Right atrium auricular region (tissue), 2 donors: Measurements from ENCODE around the gene PRLR. TPM values are rescaled to one million over a fixed set of nuclear protein-coding genes. Genes with fewer than 3 reads are reported as not detected.

Source experiments
- DNase-seq: peaks from one replicate; pipeline ENCODE4 v3.0.0-alpha.2; 2019; ENCODE audit warnings: low spot score
- H3K27ac ChIP-seq, 2 donors: fragments of 200-600 bp; sonication (generic); 1 replicate in 1 of 2; 2 replicates in 1 of 2; pipeline ENCODE4 v1.5.1; 2016 to 2019
- H3K27me3 ChIP-seq, 2 donors: fragments of 200-600 bp; sonication (generic); one replicate each; pipeline versions ENCODE4 v1.5.1 to v1.6.0; 2017 to 2019
- H3K36me3 ChIP-seq: fragments of 200-600 bp; sonication (generic); one replicate; pipeline ENCODE4 v1.5.1; 2016
- H3K4me1 ChIP-seq, 2 donors: fragments of 200-600 bp; sonication (generic); one replicate each; pipeline versions ENCODE4 v1.5.1 to v1.6.0; 2017 to 2019
- H3K4me3 ChIP-seq, 2 donors: fragments of 200-600 bp; sonication (generic); 1 replicate in 1 of 2; 2 replicates in 1 of 2; pipeline ENCODE4 v1.5.1; 2017 to 2019; ENCODE audit warnings: mild to moderate bottlenecking in 1 of 2, moderate library complexity in 1 of 2
- H3K9me3 ChIP-seq, 2 donors: fragments of 200-600 bp; sonication (generic); one replicate each; pipeline ENCODE4 v1.5.1; 2019
- CTCF ChIP-seq, 2 donors: fragments of 200-600 bp; sonication (generic); IDR thresholded peaks; one replicate each; pipeline ENCODE4 v1.5.1; 2019; ENCODE audit warnings: antibody characterized with exemption in 2 of 2
- total RNA-seq, 2 donors: library from RNA; depleted of rRNA; stranded (reverse); fragments of >200 nt; gene quantifications; one replicate each; pipeline ENCODE4 v1.1.0, GENCODE V29; 2016

PRLR gene
- total RNA-seq, 2 donors from 2014 or later = 0.15 to 0.31 TPM

DNA sequence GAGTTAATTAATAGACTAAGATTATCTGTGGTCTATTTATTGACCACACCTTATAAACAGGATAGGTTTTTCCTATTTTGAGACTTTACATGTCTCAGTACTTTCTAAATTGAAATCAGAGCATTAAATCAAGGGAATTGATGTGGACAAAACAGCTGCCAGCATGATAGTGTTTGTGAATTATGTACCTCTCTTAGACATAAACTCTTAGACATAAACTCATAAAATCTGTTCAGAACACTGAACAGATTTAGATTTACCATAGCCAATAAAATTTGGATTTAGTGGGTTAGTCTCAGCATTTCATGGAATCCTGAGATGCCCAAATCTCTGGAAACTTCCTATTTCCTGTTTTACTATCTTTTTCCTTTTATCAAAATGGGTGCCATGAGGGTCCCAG is 171.0 kb downstream of the PRLR start:
- Histone ChIP-seq H3K9me3 (no peaks in the 10 kb centered on the region), H3K36me3 (no peaks in the 10 kb centered on the region), H3K27ac (no peak overlapping the region), H3K27me3 (no peaks in the 10 kb centered on the region), H3K4me1 (no peaks in the 10 kb centered on the region), H3K4me3 (no peak overlapping the region)
- no peak for DNase-seq
- TF ChIP-seq CTCF (IDR thresholded peaks at IDR 0.05) = no peak

- TF ChIP-seq CTCF (IDR thresholded peaks at IDR 0.05) = no peak
- Histone ChIP-seq H3K27ac (no peak overlapping the region), H3K9me3 (no peaks in the 10 kb centered on the region), H3K4me1 (no peaks in the 10 kb centered on the region), H3K4me3 (no peak overlapping the region), H3K36me3 (no peaks in the 10 kb centered on the region), H3K27me3 (no peaks in the 10 kb centered on the region)
- DNase-seq = no peak
These were observed 171.9 kb downstream of the PRLR start for GRCh38 chr5:35058374-35058788.

GRCh38 chr5:35056686-35057085 is 173.6 kb downstream of the PRLR start:
- no peak overlapping the region for H3K27ac ChIP-seq
- H3K36me3 ChIP-seq = no peaks in the 10 kb centered on the region
- no peak for DNase-seq
- no peak for TF ChIP-seq CTCF (IDR thresholded peaks at IDR 0.05)
- H3K4me1 ChIP-seq = no peaks in the 10 kb centered on the region
- no peaks in the 10 kb centered on the region for H3K9me3 ChIP-seq
- H3K27me3 ChIP-seq = no peaks in the 10 kb centered on the region
- no peak overlapping the region for H3K4me3 ChIP-seq

DNA sequence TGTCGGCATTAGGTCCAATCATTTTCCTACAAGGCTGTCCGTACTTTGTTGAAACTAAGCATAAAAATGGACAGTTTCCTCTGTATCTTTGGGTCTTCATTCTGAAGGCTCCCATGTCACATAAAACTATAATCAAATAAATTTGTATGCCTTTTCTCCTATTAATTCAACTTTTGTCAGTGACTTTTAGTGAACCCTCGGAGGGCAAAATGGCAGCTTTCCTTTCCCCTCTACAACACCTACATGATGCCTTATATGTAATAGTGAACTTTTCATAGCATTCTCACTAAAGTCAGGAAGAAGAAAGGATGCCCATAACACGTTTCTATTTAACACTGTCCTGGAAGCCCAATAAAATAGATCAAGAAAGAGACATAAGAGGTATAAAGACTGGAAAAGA is 177.4 kb downstream of the PRLR start:
- Histone ChIP-seq H3K4me1 (no peaks in the 10 kb centered on the region), H3K27ac (no peak overlapping the region), H3K4me3 (no peak overlapping the region), H3K27me3 (no peaks in the 10 kb centered on the region), H3K9me3 (no peaks in the 10 kb centered on the region), H3K36me3 (no peaks in the 10 kb centered on the region)
- DNase-seq = no peak
- TF ChIP-seq CTCF (IDR thresholded peaks at IDR 0.05) = no peak

DNA sequence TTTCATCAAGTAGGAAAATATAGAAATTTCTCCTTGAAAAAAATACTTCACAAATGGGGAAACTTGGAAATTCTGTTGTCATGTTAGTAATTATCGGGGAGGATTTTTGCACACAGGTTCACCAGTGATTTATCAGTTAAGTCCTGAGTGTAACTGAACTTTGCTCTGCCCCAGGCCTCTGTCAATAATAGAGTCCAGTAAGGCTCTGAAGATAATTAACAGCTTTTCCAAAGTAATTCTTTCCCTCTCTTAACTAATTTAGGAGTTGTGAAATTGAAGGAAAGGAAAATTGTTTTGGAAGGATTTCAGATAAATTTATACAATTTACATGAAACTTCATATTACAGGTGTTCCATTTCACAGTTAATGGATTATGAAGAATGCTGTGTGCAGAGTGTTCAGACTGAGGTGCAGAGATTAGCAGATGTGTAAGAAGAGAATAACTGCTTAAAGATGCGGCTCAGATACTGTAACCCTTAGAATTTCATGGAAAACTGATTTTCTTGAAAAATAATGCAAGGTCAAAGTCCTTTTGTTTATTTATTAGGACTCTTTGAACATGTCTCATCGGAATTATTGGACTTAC is 179.7 kb downstream of the PRLR start:
- Histone ChIP-seq H3K9me3 (no peaks in the 10 kb centered on the region), H3K27me3 (no peaks in the 10 kb centered on the region), H3K4me1 (no peaks in the 10 kb centered on the region), H3K36me3 (no peaks in the 10 kb centered on the region), H3K4me3 (no peak overlapping the region), H3K27ac (no peak overlapping the region)
- DNase-seq = no peak
- no peak for TF ChIP-seq CTCF (IDR thresholded peaks at IDR 0.05)

DNA sequence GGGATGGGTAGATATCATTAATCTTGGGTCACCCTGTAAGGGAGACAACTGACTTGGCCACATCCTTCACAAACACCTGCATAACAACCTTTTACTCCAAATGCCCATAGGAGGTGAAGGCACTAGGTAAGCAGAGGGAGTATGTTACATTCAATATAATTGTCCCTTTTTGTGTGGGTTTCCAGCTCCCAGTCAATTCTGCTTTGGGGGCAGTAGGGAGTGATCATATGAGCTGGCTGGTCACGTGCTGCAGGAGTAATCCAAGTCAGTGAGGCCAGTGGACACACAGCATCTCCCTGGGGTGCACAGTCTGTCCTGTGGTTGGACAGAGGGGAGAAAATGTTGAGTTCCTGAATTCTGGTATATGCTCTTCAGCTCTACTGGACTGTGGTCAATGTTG is 181.4 kb downstream of the PRLR start:
- Histone ChIP-seq H3K27me3 (no peaks in the 10 kb centered on the region), H3K4me1 (no peaks in the 10 kb centered on the region), H3K27ac (no peak overlapping the region), H3K36me3 (no peaks in the 10 kb centered on the region), H3K4me3 (no peak overlapping the region), H3K9me3 (no peaks in the 10 kb centered on the region)
- DNase-seq = no peak
- TF ChIP-seq CTCF (IDR thresholded peaks at IDR 0.05) = no peak
